Activated T-helper 2 cell treated with anti-CD3 and anti-CD28 coated beads, Interferon-gamma antibody, Interleukin-2, Interleukin-4, amounts not matched to agents 10 μg/mL and 5 μg/mL and 100 μg/mL, durations not matched to agents 14 hours and 24 hours and 36 hours (primary cell): ENCODE results near the gene TNFSF15. TPM values are rescaled to one million over a fixed set of nuclear protein-coding genes. Genes with fewer than 3 reads are reported as not detected.

Source experiments
- DNase-seq: peaks from one replicate; pipeline ENCODE4 v3.0.0; 2021; ENCODE audit warnings: low spot score
- H3K27ac Mint-ChIP-seq: one replicate; pipeline ENCODE4 v1.8.0; 2021; ENCODE audit warnings: mixed read lengths
- H3K27me3 Mint-ChIP-seq: one replicate; pipeline ENCODE4 v1.8.0; 2021; ENCODE audit warnings: low read depth, mixed read lengths
- H3K36me3 Mint-ChIP-seq: one replicate; pipeline ENCODE4 v1.8.0; 2021; ENCODE audit warnings: low read depth, mixed read lengths
- H3K4me1 Mint-ChIP-seq: one replicate; pipeline ENCODE4 v1.8.0; 2021; ENCODE audit warnings: low read depth, mixed read lengths
- H3K4me3 Mint-ChIP-seq: one replicate; pipeline ENCODE4 v1.8.0; 2021; ENCODE audit warnings: low read depth, mild to moderate bottlenecking, moderate library complexity, mixed read lengths
- H3K9me3 Mint-ChIP-seq: one replicate; pipeline ENCODE4 v1.8.0; 2021; ENCODE audit warnings: mixed read lengths
- intact Hi-C: fragments of 100-400 bp; cut with micrococcal nuclease; formaldehyde crosslinking; loops from one replicate; pipeline ENCODE4 v1.15.1; 2023
- total RNA-seq: library from RNA; stranded (reverse); gene quantifications from 2 replicates; pipeline ENCODE4 v1.2.3, GENCODE V29; 2022

Gene TNFSF15
- total RNA-seq = 0.25 and 0.28 TPM in 2 replicates

- no peaks in the 10 kb centered on the region for H3K9me3 Mint-ChIP-seq
- intact Hi-C loops = loop anchor here (2.0 to 10.0 kb wide), 4 partner anchors 23 to 399 kb away; partner anchors contain the start of gene TEX48
- peak within 1 kb of the TSS; percentile 30 for H3K27ac Mint-ChIP-seq
- H3K4me3 Mint-ChIP-seq = peak within 1 kb of the TSS; percentile 10
- DNase-seq = peak; percentile 22
- H3K27me3 Mint-ChIP-seq = peaks cover 31% of the 10 kb centered on the region
- no peaks in the 10 kb centered on the region for H3K36me3 Mint-ChIP-seq
- H3K4me1 Mint-ChIP-seq = peaks cover 28% of the 10 kb centered on the region
These were observed at the start of gene TNFSF15 for GRCh38 chr9:114805670-114806525. Gene TNFSF15, minus strand, starts transcription at chr9:114806039. Its CDS starts 27 bp downstream, at chr9:114806012.

- Mint-ChIP-seq H3K36me3 (no peaks in the 10 kb centered on the region), H3K27ac (no peak overlapping the region), H3K9me3 (no peaks in the 10 kb centered on the region), H3K4me1 (peaks cover 18% of the 10 kb centered on the region), H3K27me3 (peaks cover 30% of the 10 kb centered on the region), H3K4me3 (no peak overlapping the region)
- intact Hi-C loops = no loop called here
- no peak for DNase-seq
These were observed 49.6 kb upstream of the TNFSF15 start for GRCh38 chr9:114855488-114855887.

GRCh38 chr9:114854736-114855355, 49.0 kb upstream of the TNFSF15 start:
- H3K27ac Mint-ChIP-seq = no peak overlapping the region
- no peaks in the 10 kb centered on the region for H3K36me3 Mint-ChIP-seq
- no peak for DNase-seq
- H3K4me3 Mint-ChIP-seq = no peak overlapping the region
- H3K9me3 Mint-ChIP-seq = no peaks in the 10 kb centered on the region
- H3K27me3 Mint-ChIP-seq = peaks cover 30% of the 10 kb centered on the region
- intact Hi-C loops = no loop called here
- peaks cover 12% of the 10 kb centered on the region for H3K4me1 Mint-ChIP-seq

- Mint-ChIP-seq H3K4me3 (no peak overlapping the region), H3K36me3 (no peaks in the 10 kb centered on the region), H3K9me3 (no peaks in the 10 kb centered on the region), H3K27me3 (peaks cover 21% of the 10 kb centered on the region), H3K4me1 (peaks cover 11% of the 10 kb centered on the region), H3K27ac (no peak overlapping the region)
- intact Hi-C loops = no loop called here
- no peak for DNase-seq
These were observed 47.4 kb upstream of the TNFSF15 start for GRCh38 chr9:114853071-114853855.

GRCh38 chr9:114852050-114852594, 46.3 kb upstream of the TNFSF15 start:
- intact Hi-C loops = no loop called here
- H3K36me3 Mint-ChIP-seq = no peaks in the 10 kb centered on the region
- H3K27me3 Mint-ChIP-seq = peaks cover 18% of the 10 kb centered on the region
- peaks cover 19% of the 10 kb centered on the region for H3K4me1 Mint-ChIP-seq
- H3K9me3 Mint-ChIP-seq = no peaks in the 10 kb centered on the region
- H3K27ac Mint-ChIP-seq = no peak overlapping the region
- no peak overlapping the region for H3K4me3 Mint-ChIP-seq
- DNase-seq = no peak

- Mint-ChIP-seq H3K4me3 (no peak overlapping the region), H3K27ac (no peak overlapping the region), H3K27me3 (peaks cover 15% of the 10 kb centered on the region), H3K36me3 (no peaks in the 10 kb centered on the region), H3K4me1 (peaks cover 19% of the 10 kb centered on the region), H3K9me3 (no peaks in the 10 kb centered on the region)
- intact Hi-C loops = loop anchor here (2.0 kb wide), 1 partner anchor 43 kb away; no protein-coding TSS in a partner anchor
- no peak for DNase-seq
These were observed 45.5 kb upstream of the TNFSF15 start for GRCh38 chr9:114851306-114851705.

GRCh38 chr9:114850871-114851270, 45.0 kb upstream of the TNFSF15 start:
- H3K36me3 Mint-ChIP-seq = no peaks in the 10 kb centered on the region
- no peaks in the 10 kb centered on the region for H3K9me3 Mint-ChIP-seq
- H3K4me3 Mint-ChIP-seq = no peak overlapping the region
- intact Hi-C loops = loop anchor here (1.0 to 2.0 kb wide), 2 partner anchors 9 to 44 kb away; no protein-coding TSS in a partner anchor
- H3K27me3 Mint-ChIP-seq = peaks cover 10% of the 10 kb centered on the region
- peaks cover 19% of the 10 kb centered on the region for H3K4me1 Mint-ChIP-seq
- peak overlapping the region; percentile 9 for H3K27ac Mint-ChIP-seq
- no peak for DNase-seq

- intact Hi-C loops = loop anchor here (5.0 kb wide), 1 partner anchor 157 kb away; no protein-coding TSS in a partner anchor
- Mint-ChIP-seq H3K9me3 (no peaks in the 10 kb centered on the region), H3K36me3 (no peaks in the 10 kb centered on the region), H3K27me3 (peaks cover 10% of the 10 kb centered on the region), H3K27ac (no peak overlapping the region), H3K4me3 (no peak overlapping the region), H3K4me1 (peaks cover 19% of the 10 kb centered on the region)
- no peak for DNase-seq
These were observed 43.6 kb upstream of the TNFSF15 start for GRCh38 chr9:114849450-114849849.

GRCh38 chr9:114847492-114848417, 41.9 kb upstream of the TNFSF15 start:
- H3K27ac Mint-ChIP-seq = peak overlapping the region; percentile 24
- H3K36me3 Mint-ChIP-seq = no peaks in the 10 kb centered on the region
- H3K9me3 Mint-ChIP-seq = no peaks in the 10 kb centered on the region
- peaks cover 19% of the 10 kb centered on the region for H3K4me1 Mint-ChIP-seq
- peaks cover 4% of the 10 kb centered on the region for H3K27me3 Mint-ChIP-seq
- H3K4me3 Mint-ChIP-seq = no peak overlapping the region
- no peak for DNase-seq
- intact Hi-C loops = loop anchor here (5.0 kb wide), 1 partner anchor 155 kb away; no protein-coding TSS in a partner anchor

- intact Hi-C loops = loop anchor here (5.0 kb wide), 1 partner anchor 153 kb away; no protein-coding TSS in a partner anchor
- Mint-ChIP-seq H3K4me3 (no peak overlapping the region), H3K27me3 (peaks cover 18% of the 10 kb centered on the region), H3K4me1 (peaks cover 8% of the 10 kb centered on the region), H3K36me3 (no peaks in the 10 kb centered on the region), H3K9me3 (peaks cover 11% of the 10 kb centered on the region), H3K27ac (no peak overlapping the region)
- DNase-seq = no peak
These were observed 39.5 kb upstream of the TNFSF15 start for GRCh38 chr9:114845373-114845772.

- no peaks in the 10 kb centered on the region for H3K36me3 Mint-ChIP-seq
- H3K9me3 Mint-ChIP-seq = peaks cover 15% of the 10 kb centered on the region
- peaks cover 23% of the 10 kb centered on the region for H3K27me3 Mint-ChIP-seq
- H3K4me1 Mint-ChIP-seq = peaks cover 8% of the 10 kb centered on the region
- no peak overlapping the region for H3K27ac Mint-ChIP-seq
- intact Hi-C loops = loop anchor here (5.0 kb wide), 1 partner anchor 152 kb away; no protein-coding TSS in a partner anchor
- DNase-seq = no peak
- H3K4me3 Mint-ChIP-seq = no peak overlapping the region
These were observed 38.9 kb upstream of the TNFSF15 start for GRCh38 chr9:114844766-114845165.
